ENCODE data around the gene ARHGDIG.

DNA sequence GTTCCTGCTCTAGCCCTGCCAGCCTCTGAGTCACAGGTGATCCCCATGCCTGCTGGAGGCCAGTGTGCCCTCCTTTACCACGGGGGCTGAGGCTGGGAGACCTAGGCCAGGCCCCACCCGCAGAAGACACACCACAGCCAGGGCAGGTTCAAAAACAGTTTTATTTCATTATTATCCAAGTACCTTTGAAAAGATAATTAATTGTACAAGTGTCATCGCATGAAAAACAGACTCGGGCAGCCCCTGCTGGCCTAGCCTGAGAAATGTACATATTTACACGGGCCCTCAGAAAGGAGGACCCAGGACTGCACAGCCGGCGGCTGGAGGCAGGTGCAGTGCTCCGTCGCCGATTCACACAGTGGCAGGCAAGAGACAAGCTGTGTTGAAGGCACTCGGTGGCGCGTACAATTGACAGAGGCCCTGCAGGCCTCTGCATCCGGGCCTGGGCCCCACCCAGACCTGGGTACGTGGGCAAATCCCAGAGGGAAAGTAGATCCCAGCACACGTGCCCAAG lies 7.0 kb downstream of the ARHGDIG start:
- TF ChIP-seq EZH2 (IDR thresholded peaks at IDR 0.05) (no peak), EZH2phosphoT487 (IDR thresholded peaks at IDR 0.05) (no peak)
- TF ChIP-seq, protein P1, sequence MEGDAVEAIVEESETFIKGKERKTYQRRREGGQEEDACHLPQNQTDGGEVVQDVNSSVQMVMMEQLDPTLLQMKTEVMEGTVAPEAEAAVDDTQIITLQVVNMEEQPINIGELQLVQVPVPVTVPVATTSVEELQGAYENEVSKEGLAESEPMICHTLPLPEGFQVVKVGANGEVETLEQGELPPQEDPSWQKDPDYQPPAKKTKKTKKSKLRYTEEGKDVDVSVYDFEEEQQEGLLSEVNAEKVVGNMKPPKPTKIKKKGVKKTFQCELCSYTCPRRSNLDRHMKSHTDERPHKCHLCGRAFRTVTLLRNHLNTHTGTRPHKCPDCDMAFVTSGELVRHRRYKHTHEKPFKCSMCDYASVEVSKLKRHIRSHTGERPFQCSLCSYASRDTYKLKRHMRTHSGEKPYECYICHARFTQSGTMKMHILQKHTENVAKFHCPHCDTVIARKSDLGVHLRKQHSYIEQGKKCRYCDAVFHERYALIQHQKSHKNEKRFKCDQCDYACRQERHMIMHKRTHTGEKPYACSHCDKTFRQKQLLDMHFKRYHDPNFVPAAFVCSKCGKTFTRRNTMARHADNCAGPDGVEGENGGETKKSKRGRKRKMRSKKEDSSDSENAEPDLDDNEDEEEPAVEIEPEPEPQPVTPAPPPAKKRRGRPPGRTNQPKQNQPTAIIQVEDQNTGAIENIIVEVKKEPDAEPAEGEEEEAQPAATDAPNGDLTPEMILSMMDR (IDR thresholded peaks at IDR 0.05), result no peak
